Lung (tissue), 12 donors: ENCODE measurements around the gene TBC1D10B. TPM values are rescaled to one million over a fixed set of nuclear protein-coding genes. Genes with fewer than 3 reads are reported as not detected.

ENCODE experiments used
- ATAC-seq: fragments of 200-7000 bp; cut with Tn5 transposase; one replicate; pipeline ENCODE4 v1.9.1; 2020; ENCODE audit warnings: moderate number of reproducible peaks; ENCODE audit not compliant: insufficient read depth, low FRiP score
- DNase-seq, 3 donors: peaks; one replicate each; pipeline ENCODE4 v3.0.0-alpha.2; 2013 to 2017
- H3K27ac ChIP-seq, 2 donors: one replicate each; pipeline ENCODE4 v1.5.1; 2013; ENCODE audit warnings: mild to moderate bottlenecking in 2 of 2, moderate library complexity in 2 of 2, control low read depth in 1 of 2, inconsistent platforms in 1 of 2, low read depth in 1 of 2, low read length in 1 of 2
- H3K27me3 ChIP-seq, 3 donors: one replicate each; pipeline ENCODE4 v1.5.1; 2013; ENCODE audit warnings: low read length in 2 of 3; ENCODE audit not compliant: control insufficient read depth in 3 of 3, insufficient read depth in 3 of 3
- H3K36me3 ChIP-seq, 4 donors: one replicate each; pipeline ENCODE4 v1.5.1; 2013; ENCODE audit warnings: low read length in 4 of 4, mild to moderate bottlenecking in 1 of 4, moderate library complexity in 1 of 4; ENCODE audit not compliant: control insufficient read depth in 4 of 4, insufficient read depth in 4 of 4
- H3K4me1 ChIP-seq, 5 donors: one replicate each; pipeline ENCODE4 v1.5.1; 2013; ENCODE audit warnings: low read length in 5 of 5, mild to moderate bottlenecking in 2 of 5, moderate library complexity in 1 of 5; ENCODE audit not compliant: control insufficient read depth in 5 of 5, insufficient read depth in 5 of 5
- H3K4me3 ChIP-seq: one replicate; pipeline ENCODE4 v1.5.1; 2013; ENCODE audit warnings: mild to moderate bottlenecking, control low read depth, moderate library complexity
- H3K9ac ChIP-seq, 2 donors: one replicate each; pipeline ENCODE4 v1.5.1; 2013; ENCODE audit warnings: low read length in 2 of 2, control low read depth in 1 of 2; ENCODE audit not compliant: insufficient read depth in 1 of 2
- H3K9me3 ChIP-seq, 4 donors: one replicate each; pipeline ENCODE4 v1.5.1; 2013; ENCODE audit warnings: low read length in 3 of 4, mild to moderate bottlenecking in 1 of 4, moderate library complexity in 1 of 4; ENCODE audit not compliant: control insufficient read depth in 4 of 4, insufficient read depth in 3 of 4
- WGBS, 2 donors: extraction: QIAGEN DNeasy Blood & Tissue Kit; methylation state at CpG; one replicate each; pipeline ENCODE4 v1.1.7; 2013; 5-methylcytosine and 5-hydroxymethylcytosine counted together
- polyA plus RNA-seq, 2 donors: library from polyadenylated mRNA; stranded (reverse); fragments of 200-250 nt; gene quantifications; one replicate each; pipeline ENCODE4 v1.2.1, GENCODE V29; 2013
- total RNA-seq, 2 donors: library from RNA; depleted of rRNA in 1 of 2; stranded (reverse); fragments of >200 nt in 1 of 2; gene quantifications; one replicate each; pipeline ENCODE4 v1.2.1, GENCODE V29; 2014 to 2021
- TF ChIP-seq, protein P1 (sequence below): IDR thresholded peaks from 2 replicates; pipeline ENCODE4 v1.5.1; 2012; ENCODE audit warnings: mild to moderate bottlenecking; ENCODE audit errors: control extremely low read depth, extremely low read depth
- donor health status: control.
- donor health status: control.
- donor health status: Bipolar disorder and iron deficiency.
- donor health status: healthy.
- donor health status: DM: yes; HTN: yes; CAD: no.

Gene TBC1D10B
- total and polyA plus RNA-seq, 4 donors = 26.9 to 43.6 (median 29.8) TPM

DNA sequence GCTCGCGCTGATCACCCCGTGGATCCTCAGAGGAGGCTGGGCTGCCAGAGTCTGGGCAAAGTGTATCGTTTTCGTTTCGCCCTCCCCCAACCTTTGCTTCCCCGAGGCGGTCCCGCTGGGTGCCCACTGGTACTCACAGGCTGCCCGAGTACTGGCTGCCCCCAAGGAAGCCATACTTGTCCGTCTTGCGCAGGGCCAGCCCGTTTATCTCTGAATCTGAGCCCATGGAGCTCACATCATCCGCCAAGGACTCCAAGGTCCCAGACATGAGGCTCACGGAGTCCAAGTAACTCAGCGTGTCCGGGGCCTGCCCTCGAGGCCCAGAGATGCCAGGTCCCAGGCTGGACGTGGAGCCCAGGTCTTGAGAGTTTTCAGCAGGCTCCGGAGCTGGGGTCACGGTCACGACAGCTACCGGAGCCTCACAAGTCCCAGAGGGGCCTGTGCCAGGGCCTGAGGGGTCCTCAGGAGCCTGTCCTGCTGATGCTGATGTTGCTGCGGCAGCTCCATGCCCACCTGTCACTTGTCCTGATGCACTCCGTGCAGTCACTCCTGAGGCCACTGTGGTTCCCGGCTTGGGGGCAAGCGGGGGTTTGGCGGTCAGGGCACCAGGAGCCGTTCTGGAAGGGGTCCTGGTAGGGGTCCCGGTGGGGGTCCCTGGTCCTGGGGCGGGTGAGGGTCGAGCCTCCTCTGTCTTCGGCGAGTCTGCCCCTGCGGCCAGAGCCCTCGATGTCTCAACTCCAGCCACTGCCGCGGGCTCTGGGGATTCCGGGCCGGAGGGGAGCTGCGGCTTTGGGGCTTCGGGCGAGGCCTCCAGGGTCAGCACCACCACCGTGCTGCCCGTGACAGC is 980 bp downstream of the TBC1D10B start:
- WGBS, 2 donors = 1 to 2% methylated on average over 36 to 45 of the region's 45 CpGs
- peak overlapping the region; percentile 83 for H3K4me3 ChIP-seq
- H3K9ac ChIP-seq = peak overlapping the region; percentile 55 to 75
- ATAC-seq (no peak), DNase-seq (no peak)
- no peaks in the 10 kb centered on the region for H3K9me3 ChIP-seq
- TF ChIP-seq, protein P1, sequence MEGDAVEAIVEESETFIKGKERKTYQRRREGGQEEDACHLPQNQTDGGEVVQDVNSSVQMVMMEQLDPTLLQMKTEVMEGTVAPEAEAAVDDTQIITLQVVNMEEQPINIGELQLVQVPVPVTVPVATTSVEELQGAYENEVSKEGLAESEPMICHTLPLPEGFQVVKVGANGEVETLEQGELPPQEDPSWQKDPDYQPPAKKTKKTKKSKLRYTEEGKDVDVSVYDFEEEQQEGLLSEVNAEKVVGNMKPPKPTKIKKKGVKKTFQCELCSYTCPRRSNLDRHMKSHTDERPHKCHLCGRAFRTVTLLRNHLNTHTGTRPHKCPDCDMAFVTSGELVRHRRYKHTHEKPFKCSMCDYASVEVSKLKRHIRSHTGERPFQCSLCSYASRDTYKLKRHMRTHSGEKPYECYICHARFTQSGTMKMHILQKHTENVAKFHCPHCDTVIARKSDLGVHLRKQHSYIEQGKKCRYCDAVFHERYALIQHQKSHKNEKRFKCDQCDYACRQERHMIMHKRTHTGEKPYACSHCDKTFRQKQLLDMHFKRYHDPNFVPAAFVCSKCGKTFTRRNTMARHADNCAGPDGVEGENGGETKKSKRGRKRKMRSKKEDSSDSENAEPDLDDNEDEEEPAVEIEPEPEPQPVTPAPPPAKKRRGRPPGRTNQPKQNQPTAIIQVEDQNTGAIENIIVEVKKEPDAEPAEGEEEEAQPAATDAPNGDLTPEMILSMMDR = no peak
- peaks cover 6 to 35% (median 16%) of the 10 kb centered on the region in 5 donors for H3K4me1 ChIP-seq
- peaks cover 0 to 19% (median 9%) of the 10 kb centered on the region in 4 donors for H3K36me3 ChIP-seq
- H3K27ac ChIP-seq = peak overlapping the region; percentile 59 to 85
- H3K27me3 ChIP-seq = no peaks in the 10 kb centered on the region

DNA sequence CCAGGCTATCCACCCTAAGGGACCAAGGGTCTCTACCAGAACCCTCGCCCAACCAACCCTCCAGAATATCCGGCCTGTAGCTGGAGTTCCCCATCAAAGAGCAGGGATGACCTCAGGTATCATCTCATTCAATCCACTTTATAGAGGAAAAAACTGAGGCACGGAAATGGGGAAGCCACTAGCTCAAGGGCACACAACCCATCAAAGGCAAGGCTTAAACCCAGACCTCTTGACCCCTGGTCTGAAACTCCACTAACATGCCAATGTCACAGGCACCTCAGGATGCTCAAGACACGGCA is 1.6 kb downstream of the TBC1D10B start:
- 4 to 5% methylated on average over 4 of the region's 4 CpGs for WGBS, 2 donors
- TF ChIP-seq, protein P1 = no peak
- Histone ChIP-seq H3K4me1 (peaks cover 6 to 35% (median 16%) of the 10 kb centered on the region in 5 donors), H3K27me3 (no peaks in the 10 kb centered on the region), H3K9ac (peak overlapping the region; percentile 55 to 75), H3K4me3 (peak overlapping the region; percentile 83), H3K27ac (peak overlapping the region; percentile 59 to 85), H3K36me3 (peaks cover 0 to 19% (median 9%) of the 10 kb centered on the region in 4 donors), H3K9me3 (no peaks in the 10 kb centered on the region)
- no peak for ATAC-seq
- DNase-seq = no peak

GRCh38 chr16:30368122-30368791 is 2.0 kb downstream of the TBC1D10B start:
- Histone ChIP-seq H3K27me3 (no peaks in the 10 kb centered on the region), H3K27ac (peak overlapping the region; percentile 49 to 85), H3K36me3 (peaks cover 0 to 19% (median 9%) of the 10 kb centered on the region in 4 donors), H3K4me3 (peak overlapping the region; percentile 83), H3K4me1 (peaks cover 6 to 35% (median 16%) of the 10 kb centered on the region in 5 donors), H3K9me3 (no peaks in the 10 kb centered on the region), H3K9ac (peak overlapping the region; percentile 55 to 75)
- WGBS, 2 donors = 6 to 10% methylated on average over 8 of the region's 8 CpGs
- TF ChIP-seq, protein P1 = no peak
- no peak for ATAC-seq
- no peak for DNase-seq
